ENCODE results near the gene USP43. TPM values are rescaled to one million over a fixed set of nuclear protein-coding genes. Genes with fewer than 3 reads are reported as not detected.
A peak's percentile ranks its signal among the peaks of the same experiment; 100 is the strongest.
"Not testable (repeated sequence)": the region's sequence is repeated elsewhere in the genome, so short reads cannot be mapped to it uniquely, and the experiment has no call there.

The USP43 gene
- total RNA-seq, 4 donors from 2014 or later, result 0.17 to 0.84 (median 0.17) TPM; not detected in 1

DNA sequence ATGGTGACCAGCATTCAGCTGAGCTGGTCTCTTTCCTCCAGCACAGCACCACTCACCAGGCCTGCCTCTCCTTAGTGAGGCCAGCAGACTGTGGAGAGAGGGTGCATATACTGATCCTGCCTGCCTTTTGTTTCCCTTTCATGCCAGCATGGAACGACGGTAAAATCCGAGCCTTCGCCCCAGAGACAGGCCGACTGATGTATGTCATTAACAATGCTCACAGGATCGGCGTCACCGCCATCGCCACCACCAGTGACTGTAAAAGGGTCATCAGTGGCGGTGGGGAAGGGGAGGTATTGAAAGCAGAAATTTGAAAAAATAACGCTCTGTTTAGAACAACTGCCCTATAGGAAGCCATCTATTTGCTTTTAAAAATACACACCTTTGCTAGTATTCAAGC is 12.6 kb upstream of the USP43 start:
- WGBS, result 94% methylated on average over 11 of the region's 11 CpGs
- Histone ChIP-seq H3K27ac (replicated peaks in 1 of 4) (no peak overlapping the region), H3K4me1 (no peaks in the 10 kb centered on the region), H3K4me3 (no peak overlapping the region), H3K27me3 (peaks cover 0 to 12% (median 0%) of the 10 kb centered on the region in 4 donors), H3K9me3 (no peaks in the 10 kb centered on the region), H3K36me3 (no peaks in the 10 kb centered on the region)
- DNase-seq (ENCODE audit: extremely low spot score), result peak; percentile 89
- intact Hi-C loops (cut with DNase I), result no loop called here
- TF ChIP-seq EP300 (IDR thresholded peaks at IDR 0.05) (no peak), POLR2A (IDR thresholded peaks at IDR 0.05; ENCODE audit: low read depth) (no peak)
- TF ChIP-seq, protein P1, sequence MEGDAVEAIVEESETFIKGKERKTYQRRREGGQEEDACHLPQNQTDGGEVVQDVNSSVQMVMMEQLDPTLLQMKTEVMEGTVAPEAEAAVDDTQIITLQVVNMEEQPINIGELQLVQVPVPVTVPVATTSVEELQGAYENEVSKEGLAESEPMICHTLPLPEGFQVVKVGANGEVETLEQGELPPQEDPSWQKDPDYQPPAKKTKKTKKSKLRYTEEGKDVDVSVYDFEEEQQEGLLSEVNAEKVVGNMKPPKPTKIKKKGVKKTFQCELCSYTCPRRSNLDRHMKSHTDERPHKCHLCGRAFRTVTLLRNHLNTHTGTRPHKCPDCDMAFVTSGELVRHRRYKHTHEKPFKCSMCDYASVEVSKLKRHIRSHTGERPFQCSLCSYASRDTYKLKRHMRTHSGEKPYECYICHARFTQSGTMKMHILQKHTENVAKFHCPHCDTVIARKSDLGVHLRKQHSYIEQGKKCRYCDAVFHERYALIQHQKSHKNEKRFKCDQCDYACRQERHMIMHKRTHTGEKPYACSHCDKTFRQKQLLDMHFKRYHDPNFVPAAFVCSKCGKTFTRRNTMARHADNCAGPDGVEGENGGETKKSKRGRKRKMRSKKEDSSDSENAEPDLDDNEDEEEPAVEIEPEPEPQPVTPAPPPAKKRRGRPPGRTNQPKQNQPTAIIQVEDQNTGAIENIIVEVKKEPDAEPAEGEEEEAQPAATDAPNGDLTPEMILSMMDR (IDR thresholded peaks at IDR 0.05), result no peak

GRCh38 chr17:9635340-9635739 is 10.0 kb upstream of the USP43 start:
- DNase-seq (ENCODE audit: extremely low spot score), result peak; percentile 75
- intact Hi-C loops (cut with DNase I), result no loop called here
- H3K4me1 ChIP-seq, result no peaks in the 10 kb centered on the region
- no peak overlapping the region for H3K27ac ChIP-seq (replicated peaks in 1 of 4)
- peaks cover 0 to 17% (median 0%) of the 10 kb centered on the region in 4 donors for H3K27me3 ChIP-seq
- TF ChIP-seq EP300 (IDR thresholded peaks at IDR 0.05) (no peak), POLR2A (IDR thresholded peaks at IDR 0.05; ENCODE audit: low read depth) (no peak), POLR2AphosphoS5 (IDR thresholded peaks at IDR 0.05) (no peak)
- TF ChIP-seq, protein P1 (IDR thresholded peaks at IDR 0.05), result no peak
- H3K36me3 ChIP-seq, result no peaks in the 10 kb centered on the region
- no peak overlapping the region for H3K4me3 ChIP-seq
- 95% methylated on average over 6 of the region's 6 CpGs for WGBS
- no peaks in the 10 kb centered on the region for H3K9me3 ChIP-seq

- Histone ChIP-seq H3K4me3 (no peak overlapping the region), H3K36me3 (no peaks in the 10 kb centered on the region), H3K27me3 (peaks cover 0 to 24% (median 0%) of the 10 kb centered on the region in 4 donors), H3K4me1 (no peaks in the 10 kb centered on the region), H3K9me3 (no peaks in the 10 kb centered on the region), H3K27ac (replicated peaks in 1 of 4) (no peak overlapping the region)
- peak; percentile 68 for DNase-seq (ENCODE audit: extremely low spot score)
- TF ChIP-seq EP300 (IDR thresholded peaks at IDR 0.05) (no peak), POLR2AphosphoS5 (IDR thresholded peaks at IDR 0.05) (no peak), POLR2A (IDR thresholded peaks at IDR 0.05; ENCODE audit: low read depth) (no peak)
- TF ChIP-seq, protein P1 (IDR thresholded peaks at IDR 0.05), result no peak
- 86% methylated on average over 12 of the region's 12 CpGs for WGBS
- intact Hi-C loops (cut with DNase I), result no loop called here
These were observed 8.8 kb upstream of the USP43 start for GRCh38 chr17:9636501-9636900.

DNA sequence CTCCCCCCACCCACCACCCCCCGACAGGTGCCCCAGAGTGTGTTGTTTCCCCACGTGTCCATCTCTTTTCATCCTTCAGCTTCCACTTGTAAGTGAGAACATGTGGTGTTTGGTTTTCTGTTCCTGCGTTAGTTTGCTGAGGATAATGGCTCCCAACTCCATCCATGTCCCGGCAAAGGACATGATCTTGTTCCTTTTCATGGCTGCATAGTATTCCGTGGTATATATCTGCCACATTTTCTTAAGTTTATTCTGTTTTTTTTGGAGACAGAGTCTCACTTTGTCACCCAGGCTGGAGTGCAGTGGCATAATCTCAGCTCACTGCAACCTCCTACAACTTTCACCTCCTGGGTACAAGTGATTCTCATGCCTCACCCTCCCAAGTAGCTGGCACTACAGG is 4.9 kb upstream of the USP43 start:
- WGBS, result 82% methylated on average over 5 of the region's 5 CpGs
- H3K36me3 ChIP-seq; intact Hi-C loops (cut with DNase I); H3K27ac ChIP-seq (replicated peaks in 1 of 4); DNase-seq (ENCODE audit: extremely low spot score); H3K9me3 ChIP-seq; H3K4me3 ChIP-seq: not testable (repeated sequence)
- H3K4me1 ChIP-seq, result peaks cover 3 to 11% (median 10%) of the 10 kb centered on the region in 4 donors
- H3K27me3 ChIP-seq, result peaks cover 0 to 46% (median 5%) of the 10 kb centered on the region in 4 donors

- peaks cover 0 to 61% (median 21%) of the 10 kb centered on the region in 4 donors for H3K27me3 ChIP-seq
- TF ChIP-seq POLR2AphosphoS5 (IDR thresholded peaks at IDR 0.05), result no peak
- no peak for TF ChIP-seq EP300 (IDR thresholded peaks at IDR 0.05)
- TF ChIP-seq, protein P1 (IDR thresholded peaks at IDR 0.05), result no peak
- TF ChIP-seq POLR2A (IDR thresholded peaks at IDR 0.05; ENCODE audit: low read depth), result no peak
- intact Hi-C loops (cut with DNase I), result no loop called here
- peaks cover 7 to 25% (median 21%) of the 10 kb centered on the region in 4 donors for H3K4me1 ChIP-seq
- H3K36me3 ChIP-seq, result no peaks in the 10 kb centered on the region
- no peak for DNase-seq (ENCODE audit: extremely low spot score)
- no peak overlapping the region for H3K27ac ChIP-seq (replicated peaks in 1 of 4)
- H3K4me3 ChIP-seq, result no peak overlapping the region
- 80% methylated on average over 5 of the region's 5 CpGs for WGBS
- no peaks in the 10 kb centered on the region for H3K9me3 ChIP-seq
These were observed 1.7 kb upstream of the USP43 start for GRCh38 chr17:9643611-9644010.

All from esophagus muscularis mucosa (tissue), 4 donors.